HG03175 (cell line): Measurements from ENCODE around the gene LHPP.

ENCODE experiments used
- ATAC-seq: cut with Tn5 transposase; IDR thresholded peaks from one replicate; pipeline ENCODE4 v1.9.1; 2021; ENCODE audit warnings: mild to moderate bottlenecking, moderate library complexity; ENCODE audit not compliant: unreplicated experiment

LHPP gene

GRCh38 chr10:124652200-124652599 is 190.6 kb downstream of the LHPP start:
- no peak for ATAC-seq

GRCh38 chr10:124652701-124653100 is 191.1 kb downstream of the LHPP start:
- no peak for ATAC-seq

GRCh38 chr10:124653311-124653710 is 191.7 kb downstream of the LHPP start:
- ATAC-seq, result no peak

- ATAC-seq, result no peak
Measured at GRCh38 chr10:124653811-124654651, 192.4 kb downstream of the LHPP start.

- ATAC-seq, result no peak
Measured at GRCh38 chr10:124654686-124655085, 193.1 kb downstream of the LHPP start.

- ATAC-seq, result no peak
Measured at GRCh38 chr10:124655191-124656112, 193.8 kb downstream of the LHPP start.

GRCh38 chr10:124656113-124656490 is 194.5 kb downstream of the LHPP start:
- no peak for ATAC-seq

- no peak for ATAC-seq
Measured at GRCh38 chr10:124656541-124656940, 194.9 kb downstream of the LHPP start.

GRCh38 chr10:124657806-124658205 is 196.2 kb downstream of the LHPP start:
- no peak for ATAC-seq

- no peak for ATAC-seq
Measured at GRCh38 chr10:124658591-124659242, 197.1 kb downstream of the LHPP start.

GRCh38 chr10:124659380-124659779 is 197.8 kb downstream of the LHPP start:
- no peak for ATAC-seq

GRCh38 chr10:124660404-124661125 is 198.9 kb downstream of the LHPP start:
- ATAC-seq, result no peak

- no peak for ATAC-seq
Measured at GRCh38 chr10:124661660-124662180, 200.1 kb downstream of the LHPP start.

- ATAC-seq, result no peak
Measured at GRCh38 chr10:124663228-124663627, 201.6 kb downstream of the LHPP start.
